Liver (tissue), 3 donors: ENCODE results near the gene TGM5.

Experiments used
- CTCF ChIP-seq: fragments of 150-350 bp; IDR thresholded peaks from 2 replicates; pipeline ENCODE4 v1.5.1; 2017; ENCODE audit warnings: improper control_type of control experiment, low read depth, low read length; ENCODE audit not compliant: missing input control
- HNF4G ChIP-seq: IDR thresholded peaks from 2 replicates; pipeline ENCODE4 v1.6.1; 2016; ENCODE audit warnings: antibody characterized with exemption
- MAX ChIP-seq: IDR thresholded peaks from 2 replicates; pipeline ENCODE4 v1.6.1; 2016; ENCODE audit warnings: antibody characterized with exemption
- SP1 ChIP-seq: IDR thresholded peaks from 2 replicates; pipeline ENCODE4 v1.6.1; 2018; ENCODE audit warnings: antibody characterized with exemption, mild to moderate bottlenecking
- YY1 ChIP-seq: IDR thresholded peaks from 2 replicates; pipeline ENCODE4 v1.6.1; 2016; ENCODE audit warnings: antibody characterized with exemption, mild to moderate bottlenecking
- donor health status: healthy.
- donor health status: healthy.

GRCh38 chr15:43207024-43207423, 59.7 kb downstream of the TGM5 start:
- TF ChIP-seq HNF4G (no peak), CTCF (no peak), SP1 (no peak), MAX (no peak), YY1 (no peak)
